K562 (cell line): Measurements from ENCODE around the gene STAB1. TPM values are rescaled to one million over a fixed set of nuclear protein-coding genes. Genes with fewer than 3 reads are reported as not detected.

ENCODE experiments used
- ATAC-seq: fragments of 200-7000 bp; cut with Tn5 transposase; 3 replicates; pipeline ENCODE4 v1.9.1; 2020; ENCODE audit warnings: moderate library complexity
- BruUV-seq: library from RNA; stranded (reverse); fragments of 400-500 nt; replicated peaks from 2 replicates; lab custom pipeline; 2021; lab: Mats Ljungman, UMichigan
- CTCF ChIA-PET: fragments of 300-600 bp; formaldehyde crosslinking; extraction: SDS; loops from one replicate; lab custom pipeline; 2021; ENCODE audit warnings: low intra/inter-chr PET ratio; lab: Yijun Ruan, JAX
- POLR2A ChIA-PET: fragments of 300-600, 350-650 bp; sonication (Branson Sonifier 250); formaldehyde crosslinking; extraction: SDS; loops from one replicate; lab custom pipeline; 2021; ENCODE audit warnings: antibody characterized with exemption, inconsistent platforms; lab: Yijun Ruan, JAX
- DNase-seq, 4 experiments: peaks; one replicate each; pipeline versions ENCODE4 v3.0.0 to v3.0.0-alpha.2; 2011 to 2018; ENCODE audit warnings: low spot score in 3 of 4, mixed read lengths in 3 of 4; ENCODE audit errors: extremely low read depth in 1 of 4
- FAIRE-seq: peaks from 2 replicates; lab custom pipeline; 2011; peaks lifted over from hg19 to GRCh38; lab: Jason Lieb, UNC
- H2AFZ ChIP-seq: 2 replicates; pipeline ENCODE4 v1.6.0; 2011; ENCODE audit warnings: low read depth, low read length, control low read depth, inconsistent platforms
- H3K27ac ChIP-seq: fragments of 200-600 bp; 3 replicates; pipeline ENCODE4 v1.8.0; 2011; ENCODE audit warnings: low read depth, mild to moderate bottlenecking, control low read depth, inconsistent platforms, low read length, moderate library complexity, mixed read lengths; ENCODE audit errors: extremely low read depth
- H3K27me3 ChIP-seq, 2 experiments: fragments of 300-600 bp in 1 of 2; 2 replicates in 1 of 2; 3 replicates in 1 of 2; pipeline versions ENCODE4 v1.6.0 to v1.8.0; 2011; ENCODE audit warnings: inconsistent platforms in 2 of 2, low read length in 2 of 2, mild to moderate bottlenecking in 1 of 2, mixed read lengths in 1 of 2, moderate library complexity in 1 of 2; ENCODE audit not compliant: control insufficient read depth in 2 of 2, insufficient read depth in 2 of 2
- H3K36me3 ChIP-seq: fragments of 300-600 bp; 3 replicates; pipeline ENCODE4 v1.8.0; 2011; ENCODE audit warnings: mild to moderate bottlenecking, low read length, inconsistent platforms; ENCODE audit not compliant: control insufficient read depth, insufficient read depth
- H3K4me1 ChIP-seq, 2 experiments: fragments of 200-600 bp in 1 of 2; replicated peaks in 1 of 2; 2 replicates in 1 of 2; 3 replicates in 1 of 2; pipeline versions ENCODE4 v1.5.1 to v1.8.0; 2011; ENCODE audit warnings: inconsistent platforms in 2 of 2, low read length in 2 of 2, mild to moderate bottlenecking in 1 of 2, mixed read lengths in 1 of 2, moderate library complexity in 1 of 2; ENCODE audit not compliant: control insufficient read depth in 2 of 2, insufficient read depth in 2 of 2
- H3K4me2 ChIP-seq: 2 replicates; pipeline ENCODE4 v1.6.1; 2011; ENCODE audit warnings: low read length, control low read depth, inconsistent platforms, mixed read lengths; ENCODE audit not compliant: insufficient read depth
- H3K4me3 ChIP-seq: fragments of 200-600 bp; sonication (generic), shearing (Covaris generic); 2 replicates; pipeline ENCODE4 v1.5.1; 2016; ENCODE audit warnings: control low read depth, inconsistent platforms
- H3K79me2 ChIP-seq: fragments of 200-600 bp; 3 replicates; pipeline ENCODE4 v1.8.0; 2011; ENCODE audit warnings: low read length, inconsistent platforms; ENCODE audit not compliant: control insufficient read depth, insufficient read depth
- H3K9ac ChIP-seq, 2 experiments: 2 replicates each; pipeline versions ENCODE4 v1.6.0 to v1.6.1; 2011; ENCODE audit warnings: low read depth in 2 of 2, low read length in 2 of 2, control low read depth in 1 of 2, inconsistent platforms in 1 of 2, mild to moderate bottlenecking in 1 of 2, mixed read lengths in 1 of 2; ENCODE audit not compliant: insufficient read depth in 1 of 2
- H3K9me1 ChIP-seq: one replicate; pipeline ENCODE4 v1.6.0; 2011; ENCODE audit warnings: inconsistent platforms, mild to moderate bottlenecking, low read length, moderate library complexity; ENCODE audit not compliant: control insufficient read depth, insufficient read depth
- H3K9me3 ChIP-seq: replicated peaks from 2 replicates; pipeline ENCODE4 v1.5.1; 2011; ENCODE audit warnings: low read depth, low read length, inconsistent platforms; ENCODE audit not compliant: control insufficient read depth, insufficient read depth
- H4K20me1 ChIP-seq: replicated peaks from 2 replicates; pipeline ENCODE4 v1.6.1; 2011; ENCODE audit warnings: low read length, inconsistent platforms, mixed read lengths; ENCODE audit not compliant: control insufficient read depth, insufficient read depth
- CAMTA2 ChIP-seq: fragments of 250-450 bp; sonication (Bioruptor Pico); conservative IDR thresholded peaks from 2 replicates; pipeline ENCODE4 v1.5.1; 2022
- ELF2 ChIP-seq: fragments of 250-450 bp; sonication (Bioruptor Pico); IDR thresholded peaks from 2 replicates; pipeline ENCODE4 v1.5.0; 2021; ENCODE audit warnings: mild to moderate bottlenecking
- HDGF ChIP-seq: fragments of 450-650 bp; IDR thresholded peaks from 2 replicates; pipeline ENCODE4 v1.6.1; 2016
- NCOA4 ChIP-seq: fragments of 450-650 bp; IDR thresholded peaks from 2 replicates; pipeline ENCODE4 v1.6.1; 2018; ENCODE audit warnings: mild to moderate bottlenecking; ENCODE audit not compliant: partially characterized antibody
- XRCC4 ChIP-seq: IDR thresholded peaks from one replicate; pipeline ENCODE4 v1.6.1; 2011; ENCODE audit not compliant: insufficient read depth, insufficient read length; ENCODE audit errors: extremely low read depth
- ZNF263 ChIP-seq: sonication (generic); formaldehyde crosslinking; IDR thresholded peaks from 2 replicates; pipeline ENCODE4 v1.8.0; 2022; ENCODE audit warnings: mild to moderate bottlenecking, missing genetic modification reagents, borderline replicate concordance
- ZNF282 ChIP-seq: sonication (generic); formaldehyde crosslinking; IDR thresholded peaks from 2 replicates; pipeline ENCODE4 v1.8.1; 2023; ENCODE audit warnings: missing genetic modification reagents
- WGBS: fragments of 100-300 bp; shearing (Covaris generic); methylation state at CpG from one replicate; pipeline ENCODE4 v1.1.6; 2016; ENCODE audit warnings: low coverage, mixed read lengths; ENCODE audit not compliant: insufficient coverage; ENCODE audit errors: missing lambda C conversion rate; 5-methylcytosine and 5-hydroxymethylcytosine counted together
- in situ Hi-C: fragments of 300-500 bp; cut with MboI; formaldehyde crosslinking; loops from 4 replicates; pipeline ENCODE4 v1.15.0; 2018; ENCODE audit warnings: inconsistent platforms, mixed read lengths
- intact Hi-C: fragments of 100-400 bp; cut with micrococcal nuclease; formaldehyde crosslinking; loops from 2 replicates; pipeline ENCODE4 v1.14.2; 2022
- polyA plus RNA-seq, 8 experiments: library from polyadenylated mRNA; depleted of rRNA in 4 of 8; stranded (reverse) in 5 of 8; unstranded in 3 of 8; fragments of >200 nt; fragmentation: Nextera tagmentation in 2 of 8; fragmentation: Illumina TruSeq in 1 of 8; extraction: Ambion mirVana in 2 of 8; extraction: Trizol in 1 of 8; gene quantifications; 2 replicates each; pipeline versions ENCODE4 v1.2.1 to v1.2.3, GENCODE V29; 2011 to 2014; ENCODE audit warnings: inconsistent platforms in 1 of 8, missing spikeins in 1 of 8
- total RNA-seq, 7 experiments: library from RNA; depleted of rRNA in 6 of 7; stranded (reverse); fragments of >200 nt in 6 of 7; fragmentation: Illumina TruSeq in 2 of 7; extraction: Trizol in 2 of 7; gene quantifications; 2 replicates each; pipeline versions ENCODE4 v1.2.1 to v1.2.3, GENCODE V29; 2011 to 2021; ENCODE audit warnings: low replicate concordance in 1 of 7
- TF ChIP-seq, protein P1 (sequence below), 2 experiments: fragments of 450-650 bp; IDR thresholded peaks; 2 replicates each; pipeline ENCODE4 v1.6.1; 2018; ENCODE audit warnings: mild to moderate bottlenecking in 2 of 2, low read depth in 1 of 2; ENCODE audit not compliant: partially characterized antibody in 2 of 2
- TF ChIP-seq, protein P2 (sequence below): fragments of 450-650 bp; IDR thresholded peaks from 2 replicates; pipeline ENCODE4 v1.6.1; 2017; ENCODE audit warnings: antibody characterized with exemption, mild to moderate bottlenecking
- TF ChIP-seq, protein P3 (sequence below): fragments of 450-650 bp; IDR thresholded peaks from 2 replicates; pipeline ENCODE4 v1.6.1; 2016; ENCODE audit warnings: mild to moderate bottlenecking

The STAB1 gene
- total and polyA plus RNA-seq, 9 of the 15 experiments (the other 6 are each of a cell fraction or from before 2014, with no cell fraction given): 0.20 to 3.9 (median 1.2) TPM

DNA sequence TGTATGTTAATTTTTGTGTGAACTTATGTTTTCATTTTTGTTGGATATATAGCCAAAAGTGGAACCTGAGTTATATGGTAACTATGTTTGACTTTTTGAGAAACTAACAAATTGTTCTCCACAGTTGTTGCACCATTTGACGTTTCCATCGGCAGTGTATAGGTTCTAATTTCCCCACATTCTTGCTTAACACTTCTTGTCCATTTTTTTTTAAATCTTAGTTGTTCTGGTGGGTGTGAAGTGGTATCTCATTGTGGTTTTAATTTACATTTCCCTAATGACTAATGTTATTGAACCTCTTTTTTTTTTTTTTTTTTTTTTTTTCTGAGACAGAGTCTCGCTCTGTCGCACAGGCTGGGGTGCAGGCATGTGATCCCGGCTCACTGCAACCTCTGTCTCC, 31.7 kb upstream of the STAB1 start (continued):
- TF ChIP-seq, protein P1, sequence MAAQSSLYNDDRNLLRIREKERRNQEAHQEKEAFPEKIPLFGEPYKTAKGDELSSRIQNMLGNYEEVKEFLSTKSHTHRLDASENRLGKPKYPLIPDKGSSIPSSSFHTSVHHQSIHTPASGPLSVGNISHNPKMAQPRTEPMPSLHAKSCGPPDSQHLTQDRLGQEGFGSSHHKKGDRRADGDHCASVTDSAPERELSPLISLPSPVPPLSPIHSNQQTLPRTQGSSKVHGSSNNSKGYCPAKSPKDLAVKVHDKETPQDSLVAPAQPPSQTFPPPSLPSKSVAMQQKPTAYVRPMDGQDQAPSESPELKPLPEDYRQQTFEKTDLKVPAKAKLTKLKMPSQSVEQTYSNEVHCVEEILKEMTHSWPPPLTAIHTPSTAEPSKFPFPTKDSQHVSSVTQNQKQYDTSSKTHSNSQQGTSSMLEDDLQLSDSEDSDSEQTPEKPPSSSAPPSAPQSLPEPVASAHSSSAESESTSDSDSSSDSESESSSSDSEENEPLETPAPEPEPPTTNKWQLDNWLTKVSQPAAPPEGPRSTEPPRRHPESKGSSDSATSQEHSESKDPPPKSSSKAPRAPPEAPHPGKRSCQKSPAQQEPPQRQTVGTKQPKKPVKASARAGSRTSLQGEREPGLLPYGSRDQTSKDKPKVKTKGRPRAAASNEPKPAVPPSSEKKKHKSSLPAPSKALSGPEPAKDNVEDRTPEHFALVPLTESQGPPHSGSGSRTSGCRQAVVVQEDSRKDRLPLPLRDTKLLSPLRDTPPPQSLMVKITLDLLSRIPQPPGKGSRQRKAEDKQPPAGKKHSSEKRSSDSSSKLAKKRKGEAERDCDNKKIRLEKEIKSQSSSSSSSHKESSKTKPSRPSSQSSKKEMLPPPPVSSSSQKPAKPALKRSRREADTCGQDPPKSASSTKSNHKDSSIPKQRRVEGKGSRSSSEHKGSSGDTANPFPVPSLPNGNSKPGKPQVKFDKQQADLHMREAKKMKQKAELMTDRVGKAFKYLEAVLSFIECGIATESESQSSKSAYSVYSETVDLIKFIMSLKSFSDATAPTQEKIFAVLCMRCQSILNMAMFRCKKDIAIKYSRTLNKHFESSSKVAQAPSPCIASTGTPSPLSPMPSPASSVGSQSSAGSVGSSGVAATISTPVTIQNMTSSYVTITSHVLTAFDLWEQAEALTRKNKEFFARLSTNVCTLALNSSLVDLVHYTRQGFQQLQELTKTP (IDR thresholded peaks at IDR 0.05; ENCODE audit: low read depth in 1 of 2, partially characterized antibody in 2 of 2): no peak

DNA sequence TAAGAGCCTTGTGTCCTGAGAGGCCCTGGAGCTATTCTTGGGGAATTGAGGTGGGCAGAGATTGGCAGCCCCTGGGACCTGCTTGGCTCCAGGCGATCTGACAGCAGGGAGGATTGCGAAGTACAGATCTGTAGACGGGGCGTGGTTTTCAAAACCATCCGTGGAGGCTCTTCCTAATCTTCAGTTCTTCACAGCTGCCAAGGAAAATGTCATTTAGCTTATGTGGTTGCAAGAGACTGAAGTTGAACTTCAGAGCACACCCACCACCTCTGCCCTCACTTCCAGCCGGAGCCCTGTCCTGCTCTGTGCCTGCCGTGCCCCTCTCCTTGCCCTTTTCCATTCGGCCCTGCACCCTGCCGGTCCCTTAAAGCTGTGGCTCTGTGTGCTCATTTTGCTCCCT, 26.8 kb upstream of the STAB1 start:
- H3K4me2 ChIP-seq: no peak overlapping the region
- no peak overlapping the region for H2AFZ ChIP-seq
- no peaks in the 10 kb centered on the region for H4K20me1 ChIP-seq
- ChIA-PET CTCF (no interaction called here), POLR2A (interaction anchor here (1.1 to 1.5 kb wide), 2 partner anchors 9 to 20 kb away, joined by 3 to 6 read pairs; no protein-coding TSS in a partner anchor)
- peaks cover 0 to 9% of the 10 kb centered on the region in 2 experiments; a peak in 2 of 5 replicates for H3K4me1 ChIP-seq
- H3K9ac ChIP-seq: peak overlapping the region in 1 of 2 experiments; percentile 52; a peak in 1 of 4 replicates
- FAIRE-seq (no peak), ATAC-seq (no peak), DNase-seq (no peak)
- no peaks in the 10 kb centered on the region for H3K27me3 ChIP-seq
- H3K27ac ChIP-seq: no peak overlapping the region
- in situ Hi-C loops (no loop called here), intact Hi-C loops (no loop called here)
- no peaks in the 10 kb centered on the region for H3K9me1 ChIP-seq
- no peaks in the 10 kb centered on the region; the same call in 2 of the 3 replicates for H3K79me2 ChIP-seq
- H3K4me3 ChIP-seq: no peak overlapping the region
- no TSS peak for BruUV-seq
- H3K9me3 ChIP-seq: no peaks in the 10 kb centered on the region
- peaks cover 53% of the 10 kb centered on the region; the same call in 2 of the 3 replicates for H3K36me3 ChIP-seq
- 37% methylated on average over 2 of the region's 9 CpGs for WGBS
- TF ChIP-seq XRCC4: no peak
- no peak for TF ChIP-seq ZNF282 (CRISPR knock-in tag)
- no peak for TF ChIP-seq ELF2 (CRISPR knock-in tag)
- TF ChIP-seq, protein P2, sequence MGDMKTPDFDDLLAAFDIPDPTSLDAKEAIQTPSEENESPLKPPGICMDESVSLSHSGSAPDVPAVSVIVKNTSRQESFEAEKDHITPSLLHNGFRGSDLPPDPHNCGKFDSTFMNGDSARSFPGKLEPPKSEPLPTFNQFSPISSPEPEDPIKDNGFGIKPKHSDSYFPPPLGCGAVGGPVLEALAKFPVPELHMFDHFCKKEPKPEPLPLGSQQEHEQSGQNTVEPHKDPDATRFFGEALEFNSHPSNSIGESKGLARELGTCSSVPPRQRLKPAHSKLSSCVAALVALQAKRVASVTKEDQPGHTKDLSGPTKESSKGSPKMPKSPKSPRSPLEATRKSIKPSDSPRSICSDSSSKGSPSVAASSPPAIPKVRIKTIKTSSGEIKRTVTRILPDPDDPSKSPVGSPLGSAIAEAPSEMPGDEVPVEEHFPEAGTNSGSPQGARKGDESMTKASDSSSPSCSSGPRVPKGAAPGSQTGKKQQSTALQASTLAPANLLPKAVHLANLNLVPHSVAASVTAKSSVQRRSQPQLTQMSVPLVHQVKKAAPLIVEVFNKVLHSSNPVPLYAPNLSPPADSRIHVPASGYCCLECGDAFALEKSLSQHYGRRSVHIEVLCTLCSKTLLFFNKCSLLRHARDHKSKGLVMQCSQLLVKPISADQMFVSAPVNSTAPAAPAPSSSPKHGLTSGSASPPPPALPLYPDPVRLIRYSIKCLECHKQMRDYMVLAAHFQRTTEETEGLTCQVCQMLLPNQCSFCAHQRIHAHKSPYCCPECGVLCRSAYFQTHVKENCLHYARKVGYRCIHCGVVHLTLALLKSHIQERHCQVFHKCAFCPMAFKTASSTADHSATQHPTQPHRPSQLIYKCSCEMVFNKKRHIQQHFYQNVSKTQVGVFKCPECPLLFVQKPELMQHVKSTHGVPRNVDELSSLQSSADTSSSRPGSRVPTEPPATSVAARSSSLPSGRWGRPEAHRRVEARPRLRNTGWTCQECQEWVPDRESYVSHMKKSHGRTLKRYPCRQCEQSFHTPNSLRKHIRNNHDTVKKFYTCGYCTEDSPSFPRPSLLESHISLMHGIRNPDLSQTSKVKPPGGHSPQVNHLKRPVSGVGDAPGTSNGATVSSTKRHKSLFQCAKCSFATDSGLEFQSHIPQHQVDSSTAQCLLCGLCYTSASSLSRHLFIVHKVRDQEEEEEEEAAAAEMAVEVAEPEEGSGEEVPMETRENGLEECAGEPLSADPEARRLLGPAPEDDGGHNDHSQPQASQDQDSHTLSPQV: no peak
- TF ChIP-seq NCOA4: no peak
- no peak for TF ChIP-seq HDGF
- TF ChIP-seq, protein P3, sequence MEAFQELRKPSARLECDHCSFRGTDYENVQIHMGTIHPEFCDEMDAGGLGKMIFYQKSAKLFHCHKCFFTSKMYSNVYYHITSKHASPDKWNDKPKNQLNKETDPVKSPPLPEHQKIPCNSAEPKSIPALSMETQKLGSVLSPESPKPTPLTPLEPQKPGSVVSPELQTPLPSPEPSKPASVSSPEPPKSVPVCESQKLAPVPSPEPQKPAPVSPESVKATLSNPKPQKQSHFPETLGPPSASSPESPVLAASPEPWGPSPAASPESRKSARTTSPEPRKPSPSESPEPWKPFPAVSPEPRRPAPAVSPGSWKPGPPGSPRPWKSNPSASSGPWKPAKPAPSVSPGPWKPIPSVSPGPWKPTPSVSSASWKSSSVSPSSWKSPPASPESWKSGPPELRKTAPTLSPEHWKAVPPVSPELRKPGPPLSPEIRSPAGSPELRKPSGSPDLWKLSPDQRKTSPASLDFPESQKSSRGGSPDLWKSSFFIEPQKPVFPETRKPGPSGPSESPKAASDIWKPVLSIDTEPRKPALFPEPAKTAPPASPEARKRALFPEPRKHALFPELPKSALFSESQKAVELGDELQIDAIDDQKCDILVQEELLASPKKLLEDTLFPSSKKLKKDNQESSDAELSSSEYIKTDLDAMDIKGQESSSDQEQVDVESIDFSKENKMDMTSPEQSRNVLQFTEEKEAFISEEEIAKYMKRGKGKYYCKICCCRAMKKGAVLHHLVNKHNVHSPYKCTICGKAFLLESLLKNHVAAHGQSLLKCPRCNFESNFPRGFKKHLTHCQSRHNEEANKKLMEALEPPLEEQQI: no peak
- TF ChIP-seq ZNF263 (CRISPR knock-in tag): no peak
- no peak for TF ChIP-seq CAMTA2 (CRISPR knock-in tag)
